GM12892 (cell line): ENCODE data around the gene YWHAE.

Experiments
- POLR2A ChIP-seq: IDR thresholded peaks from 2 replicates; pipeline ENCODE4 v1.6.1; 2011; ENCODE audit warnings: low read depth, low read length, control low read depth
- POLR2AphosphoS5 ChIP-seq: IDR thresholded peaks from 2 replicates; pipeline ENCODE4 v1.6.1; 2011; ENCODE audit warnings: low read depth, low read length, control low read depth
- TAF1 ChIP-seq: IDR thresholded peaks from 2 replicates; pipeline ENCODE4 v1.6.1; 2011; ENCODE audit warnings: low read depth, mild to moderate bottlenecking, control low read depth, low read length, borderline replicate concordance

- TF ChIP-seq POLR2A (no peak), TAF1 (no peak), POLR2AphosphoS5 (no peak)
Measured at GRCh38 chr17:1422885-1423284, 22.9 kb upstream of the YWHAE start.
